Tibial artery (tissue), 4 donors: ENCODE results near the gene ABHD4.

Experiments
- DNase-seq, 2 donors: peaks; one replicate each; pipeline ENCODE4 v3.0.0-alpha.2; 2019
- H3K27ac ChIP-seq, 2 donors: fragments of 200-600 bp; sonication (generic) in 1 of 2; 1 replicate in 1 of 2; 2 replicates in 1 of 2; pipeline ENCODE4 v1.5.1; 2018 to 2019; ENCODE audit warnings: mild to moderate bottlenecking in 1 of 2
- H3K27me3 ChIP-seq, 2 donors: fragments of 200-600 bp; sonication (generic) in 1 of 2; one replicate each; pipeline versions ENCODE4 v1.5.1 to v1.6.0; 2016 to 2019
- H3K36me3 ChIP-seq, 3 donors: fragments of 200-600 bp; sonication (generic) in 2 of 3; one replicate each; pipeline ENCODE4 v1.5.1; 2016 to 2019; ENCODE audit warnings: mild to moderate bottlenecking in 2 of 3
- H3K4me1 ChIP-seq, 4 donors: fragments of 200-600 bp; sonication (generic) in 2 of 4; 1 replicate in 3 of 4; 2 replicates in 1 of 4; pipeline ENCODE4 v1.5.1; 2016 to 2019
- H3K4me3 ChIP-seq, 2 donors: fragments of 200-600 bp; sonication (generic) in 1 of 2; 1 replicate in 1 of 2; 2 replicates in 1 of 2; pipeline ENCODE4 v1.5.1; 2018 to 2019; ENCODE audit warnings: mild to moderate bottlenecking in 2 of 2
- H3K9me3 ChIP-seq, 3 donors: fragments of 200-600 bp; sonication (generic) in 1 of 3; one replicate each; pipeline ENCODE4 v1.5.1; 2016 to 2019
- intact Hi-C: fragments of 100-400 bp; cut with DNase I; formaldehyde crosslinking; loops from one replicate; pipeline ENCODE4 v1.15.0; 2023; ENCODE audit warnings: low total_unique reads
- TF ChIP-seq, protein P1 (sequence below), 2 experiments: fragments of 200-600 bp in 1 of 2; fragments of 450-650 bp in 1 of 2; IDR thresholded peaks; one replicate each; pipeline ENCODE4 v1.5.1; 2017 to 2019; ENCODE audit warnings: antibody characterized with exemption in 2 of 2, mild to moderate bottlenecking in 1 of 2, moderate library complexity in 1 of 2

The ABHD4 gene

DNA sequence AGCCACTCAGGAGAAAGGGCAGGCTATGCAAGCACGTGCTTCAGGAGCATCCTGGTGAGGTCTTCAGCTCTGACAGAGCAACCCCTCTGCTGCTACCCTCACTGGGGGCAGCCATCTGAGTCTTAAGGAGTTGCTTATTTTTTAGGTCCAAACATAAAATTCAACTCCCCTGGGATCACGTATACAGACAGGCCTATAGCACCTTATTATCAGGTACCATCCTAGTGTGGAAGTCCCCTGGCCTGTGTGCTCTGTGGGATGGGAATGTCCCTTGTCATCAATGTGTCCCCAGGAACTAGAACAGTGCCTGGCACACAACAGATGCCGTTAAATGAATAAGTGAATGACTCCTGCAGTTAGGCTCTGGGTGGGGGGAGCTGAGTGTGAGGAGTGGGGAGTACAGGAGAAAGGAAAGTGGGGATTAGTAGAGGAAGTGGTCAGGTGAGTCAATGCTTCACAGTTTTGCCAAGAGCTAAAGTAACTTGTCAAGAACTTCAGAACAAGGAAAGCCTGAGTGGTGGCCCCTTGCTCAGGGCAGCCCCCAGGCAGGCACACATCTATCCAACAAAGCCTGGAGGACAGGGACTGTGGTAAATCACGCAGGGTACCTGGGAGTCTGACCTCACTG is 42.6 kb upstream of the ABHD4 start:
- TF ChIP-seq, protein P1, sequence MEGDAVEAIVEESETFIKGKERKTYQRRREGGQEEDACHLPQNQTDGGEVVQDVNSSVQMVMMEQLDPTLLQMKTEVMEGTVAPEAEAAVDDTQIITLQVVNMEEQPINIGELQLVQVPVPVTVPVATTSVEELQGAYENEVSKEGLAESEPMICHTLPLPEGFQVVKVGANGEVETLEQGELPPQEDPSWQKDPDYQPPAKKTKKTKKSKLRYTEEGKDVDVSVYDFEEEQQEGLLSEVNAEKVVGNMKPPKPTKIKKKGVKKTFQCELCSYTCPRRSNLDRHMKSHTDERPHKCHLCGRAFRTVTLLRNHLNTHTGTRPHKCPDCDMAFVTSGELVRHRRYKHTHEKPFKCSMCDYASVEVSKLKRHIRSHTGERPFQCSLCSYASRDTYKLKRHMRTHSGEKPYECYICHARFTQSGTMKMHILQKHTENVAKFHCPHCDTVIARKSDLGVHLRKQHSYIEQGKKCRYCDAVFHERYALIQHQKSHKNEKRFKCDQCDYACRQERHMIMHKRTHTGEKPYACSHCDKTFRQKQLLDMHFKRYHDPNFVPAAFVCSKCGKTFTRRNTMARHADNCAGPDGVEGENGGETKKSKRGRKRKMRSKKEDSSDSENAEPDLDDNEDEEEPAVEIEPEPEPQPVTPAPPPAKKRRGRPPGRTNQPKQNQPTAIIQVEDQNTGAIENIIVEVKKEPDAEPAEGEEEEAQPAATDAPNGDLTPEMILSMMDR (IDR thresholded peaks at IDR 0.05) = no peak
- H3K27ac ChIP-seq = no peak overlapping the region
- intact Hi-C loops = loop anchor here (2.0 to 10.0 kb wide), 3 partner anchors 97 to 299 kb away; no protein-coding TSS in a partner anchor
- H3K4me3 ChIP-seq = no peak overlapping the region
- no peaks in the 10 kb centered on the region for H3K9me3 ChIP-seq
- DNase-seq = no peak
- no peaks in the 10 kb centered on the region for H3K36me3 ChIP-seq
- no peaks in the 10 kb centered on the region for H3K27me3 ChIP-seq
- H3K4me1 ChIP-seq = peaks cover 0 to 26% (median 18%) of the 10 kb centered on the region in 4 donors

DNA sequence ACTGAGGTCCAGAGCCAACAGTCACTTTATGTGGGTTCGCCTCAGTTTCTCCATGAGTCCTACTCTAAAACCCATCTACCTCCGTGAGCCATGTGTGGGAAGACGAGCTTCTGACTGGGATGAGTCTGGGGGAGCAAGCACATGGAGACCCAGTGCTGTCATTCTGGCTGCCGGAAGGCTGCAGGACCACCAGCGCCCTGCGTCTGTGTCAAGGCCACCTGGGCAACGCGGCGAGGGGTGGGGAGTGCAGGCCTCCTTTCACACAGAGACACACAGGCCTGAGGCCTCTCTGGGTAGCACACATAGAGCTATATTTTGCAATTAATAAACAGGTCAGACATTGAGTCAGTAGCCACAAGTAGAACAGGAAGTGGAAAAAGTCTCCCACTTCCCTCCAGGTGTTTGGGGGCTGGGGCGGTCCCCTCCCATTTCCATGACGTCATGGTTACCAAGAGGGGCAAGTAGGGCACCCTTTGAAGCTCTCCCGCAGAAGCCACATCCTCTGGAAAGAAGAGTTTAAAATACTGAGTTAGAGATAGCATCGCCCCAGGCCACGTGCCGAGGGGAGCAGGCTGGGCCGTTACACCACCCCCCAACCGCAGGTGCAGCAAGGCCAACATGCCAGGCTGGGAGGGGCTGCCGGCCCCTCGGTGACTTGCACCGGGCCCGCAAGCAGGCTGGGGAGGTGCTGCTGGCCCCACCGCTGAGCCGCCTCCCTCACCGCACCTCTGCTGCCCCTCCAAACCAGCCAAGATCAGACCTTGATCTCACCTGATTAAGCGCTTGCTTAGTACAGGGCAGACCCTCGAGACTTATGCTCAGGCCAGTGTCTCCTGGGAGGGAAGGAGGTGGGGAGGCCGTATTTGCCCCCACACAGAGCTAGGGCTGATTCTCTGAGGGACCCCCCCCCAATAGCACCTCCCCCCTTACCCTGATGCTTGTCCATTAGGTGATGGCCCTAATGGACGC is 41.8 kb upstream of the ABHD4 start:
- DNase-seq = no peak
- peak overlapping the region in 1 of 2 donors; percentile 55 for H3K4me3 ChIP-seq

DNA sequence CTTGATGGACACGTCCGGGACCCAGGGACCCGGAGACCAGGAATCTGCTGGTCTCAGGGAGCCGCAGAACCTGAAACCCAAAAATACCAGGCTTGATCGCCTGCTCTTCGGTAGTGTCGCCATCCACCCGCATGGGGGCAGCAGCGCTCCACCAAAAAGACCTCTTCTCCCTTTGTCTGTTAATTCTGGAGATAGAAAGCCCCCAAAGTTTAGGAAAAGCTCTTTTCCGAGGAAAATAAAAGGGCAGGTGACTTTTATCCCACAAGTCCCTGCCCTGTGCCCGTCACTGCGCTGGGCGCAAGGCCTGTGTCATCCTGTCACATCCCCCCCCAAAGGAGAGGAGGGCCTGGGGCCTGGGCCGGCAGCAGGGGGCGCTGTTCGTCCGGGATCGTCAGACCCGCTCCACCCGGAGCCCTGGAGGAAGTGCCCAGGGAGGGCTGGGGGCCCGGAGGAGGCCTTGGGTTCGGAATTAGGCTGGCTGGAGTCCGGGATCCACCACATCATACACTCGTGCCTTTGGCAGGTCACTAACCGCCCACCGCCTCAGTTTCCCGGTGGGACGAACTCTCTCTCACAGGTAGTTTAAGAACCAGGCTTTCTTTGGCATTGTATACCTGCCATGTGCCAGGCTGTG is 41.0 kb upstream of the ABHD4 start:
- Histone ChIP-seq H3K4me1 (peaks cover 0 to 28% (median 13%) of the 10 kb centered on the region in 4 donors), H3K36me3 (no peaks in the 10 kb centered on the region), H3K4me3 (peak overlapping the region; percentile 27 to 55), H3K27me3 (no peaks in the 10 kb centered on the region), H3K27ac (peak overlapping the region; percentile 48 to 69), H3K9me3 (no peaks in the 10 kb centered on the region)
- DNase-seq = peak; percentile 68 to 91
- intact Hi-C loops = loop anchor here (2.0 to 10.0 kb wide), 3 partner anchors 95 to 298 kb away; no protein-coding TSS in a partner anchor
- TF ChIP-seq, protein P1 (IDR thresholded peaks at IDR 0.05) = peak; percentile 98 to 100

More for the DNA sequence above, 41.8 kb upstream of the ABHD4 start:
- Histone ChIP-seq H3K9me3 (no peaks in the 10 kb centered on the region), H3K27ac (peak overlapping the region; percentile 48 to 69), H3K27me3 (no peaks in the 10 kb centered on the region), H3K36me3 (no peaks in the 10 kb centered on the region), H3K4me1 (peaks cover 0 to 24% (median 17%) of the 10 kb centered on the region in 4 donors)
- TF ChIP-seq, protein P1 (IDR thresholded peaks at IDR 0.05) = no peak
- intact Hi-C loops = loop anchor here (2.0 to 10.0 kb wide), 3 partner anchors 96 to 298 kb away; no protein-coding TSS in a partner anchor

DNA sequence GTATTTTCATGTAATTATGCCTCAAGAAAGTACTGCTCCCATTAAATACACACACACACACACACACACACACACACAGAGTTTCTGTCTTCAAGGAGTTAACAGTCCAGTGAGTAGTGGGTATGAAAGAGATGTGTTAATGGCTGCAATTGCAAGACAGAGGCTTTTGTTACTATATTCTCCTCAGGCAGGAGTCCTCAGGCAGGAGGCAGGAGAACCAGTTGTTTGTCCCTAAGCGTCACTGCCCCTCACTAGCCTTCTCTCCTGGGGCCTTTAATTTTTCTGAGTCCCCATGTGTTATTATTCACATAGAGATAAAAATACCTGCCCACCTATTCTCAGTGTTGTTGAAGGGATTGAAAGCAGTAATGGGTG is 40.3 kb upstream of the ABHD4 start:
- DNase-seq = no peak
- TF ChIP-seq, protein P1 (IDR thresholded peaks at IDR 0.05) = no peak
- intact Hi-C loops = loop anchor here (2.0 to 10.0 kb wide), 3 partner anchors 94 to 297 kb away; no protein-coding TSS in a partner anchor
- H3K27me3 ChIP-seq = no peaks in the 10 kb centered on the region
- H3K4me3 ChIP-seq = no peak overlapping the region
- H3K9me3 ChIP-seq = no peaks in the 10 kb centered on the region
- peak overlapping the region; percentile 2 to 48 for H3K27ac ChIP-seq
- peaks cover 0 to 28% (median 13%) of the 10 kb centered on the region in 4 donors for H3K4me1 ChIP-seq
- H3K36me3 ChIP-seq = no peaks in the 10 kb centered on the region

DNA sequence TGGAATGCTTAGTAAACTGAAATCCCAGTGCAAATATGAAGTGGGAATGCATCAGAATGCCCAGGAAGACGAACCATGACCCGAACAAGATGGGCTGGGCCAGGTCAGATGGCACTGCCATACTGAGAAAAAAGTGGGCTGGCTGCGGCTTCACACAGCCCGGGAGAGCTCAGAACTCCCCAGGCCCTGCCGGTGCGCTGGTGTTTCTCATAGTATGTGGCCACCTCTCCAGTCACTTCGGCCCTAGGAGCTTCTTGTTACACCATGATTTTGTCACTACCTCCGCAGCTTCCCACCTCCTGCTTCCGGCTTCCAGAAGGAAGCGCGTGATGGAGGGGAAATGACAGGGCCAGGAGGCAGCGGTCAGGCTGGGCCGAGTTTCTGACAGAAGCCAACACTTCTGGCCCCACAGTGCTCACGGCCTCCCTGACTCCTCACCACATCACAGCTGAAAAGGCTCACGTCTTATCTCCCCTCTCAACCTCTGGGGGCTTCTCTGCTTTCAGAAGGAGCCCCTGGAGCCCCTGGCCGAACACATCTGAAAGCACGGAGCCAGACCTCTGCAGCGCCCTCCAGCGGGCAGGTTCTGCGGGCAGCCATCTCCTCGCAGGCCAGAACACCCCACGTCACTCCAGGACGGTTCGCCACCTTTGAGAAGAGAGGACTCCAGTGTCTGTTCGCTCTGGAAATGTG is 39.7 kb upstream of the ABHD4 start:
- intact Hi-C loops = loop anchor here (5.0 to 10.0 kb wide), 2 partner anchors 94 to 296 kb away; no protein-coding TSS in a partner anchor
- TF ChIP-seq, protein P1 (IDR thresholded peaks at IDR 0.05) = no peak
- Histone ChIP-seq H3K4me3 (no peak overlapping the region), H3K36me3 (no peaks in the 10 kb centered on the region), H3K27ac (peak overlapping the region in 1 of 2 donors; percentile 2), H3K4me1 (peaks cover 0 to 28% (median 14%) of the 10 kb centered on the region in 4 donors), H3K9me3 (no peaks in the 10 kb centered on the region), H3K27me3 (no peaks in the 10 kb centered on the region)
- no peak for DNase-seq
